Stimulated activated CD8-positive, alpha-beta memory T cell treated with anti-CD3 and anti-CD28 coated beads, Interleukin-15, amount 100 ng/mL, for 1 hour (primary cell): ENCODE measurements around the gene GALNT14.
"Not testable (repeated sequence)": the region's sequence is repeated elsewhere in the genome, so short reads cannot be mapped to it uniquely, and the experiment has no call there.

Experiments used
- DNase-seq: peaks from one replicate; pipeline ENCODE4 v3.0.0-alpha.2; 2020; ENCODE audit warnings: low read depth

The GALNT14 gene

DNA sequence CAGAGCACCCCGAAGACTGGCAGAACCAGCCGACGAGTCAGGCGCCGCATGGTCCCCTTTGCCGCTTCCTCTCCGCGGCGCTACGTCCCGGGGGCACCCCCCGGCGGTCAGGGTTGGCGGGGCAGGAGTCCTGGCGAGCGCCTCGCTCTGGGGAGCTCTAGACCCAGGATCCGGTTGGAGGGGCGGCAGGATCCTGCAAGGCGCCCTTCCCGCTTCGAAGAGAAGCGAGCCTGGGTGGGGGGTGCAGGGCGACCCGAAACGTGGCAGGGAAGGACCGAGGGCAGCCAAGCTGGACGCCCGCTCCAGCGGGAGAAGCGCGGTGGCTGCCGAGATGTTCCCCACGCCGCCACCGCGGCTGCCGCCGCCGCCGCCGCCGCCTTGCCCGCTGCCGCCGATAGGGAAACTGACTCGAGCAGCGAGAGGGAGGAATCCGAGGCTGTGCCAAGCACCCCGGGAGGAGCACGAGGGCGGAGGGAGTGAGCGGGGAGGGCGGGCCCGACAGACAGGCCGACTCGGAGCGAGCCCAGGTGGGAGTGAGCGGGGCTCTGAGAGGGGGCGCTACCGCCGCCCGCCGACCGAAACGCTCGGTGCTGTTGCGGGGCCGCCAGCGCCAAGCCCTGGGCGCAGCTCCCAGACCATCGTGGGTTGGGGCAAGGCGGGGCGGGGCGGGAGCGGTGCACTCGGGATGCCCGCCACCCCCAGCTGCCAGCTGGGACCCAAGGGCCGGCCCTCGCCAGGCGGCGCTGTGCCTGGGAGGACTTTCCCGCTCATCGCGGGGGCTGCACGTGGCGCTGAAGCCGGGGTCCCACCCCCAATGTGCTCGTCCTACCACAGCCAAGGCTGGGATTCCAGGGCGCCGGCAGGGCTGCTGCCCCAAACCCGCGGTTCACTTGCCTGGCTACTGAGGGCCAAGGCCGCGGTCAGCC, at the start of gene GALNT14:
GALNT14 (minus strand) TSS at position 404 of the 926 bp plus-strand sequence; CDS start at position 50, 354 bp downstream.
- DNase-seq = no peak

DNA sequence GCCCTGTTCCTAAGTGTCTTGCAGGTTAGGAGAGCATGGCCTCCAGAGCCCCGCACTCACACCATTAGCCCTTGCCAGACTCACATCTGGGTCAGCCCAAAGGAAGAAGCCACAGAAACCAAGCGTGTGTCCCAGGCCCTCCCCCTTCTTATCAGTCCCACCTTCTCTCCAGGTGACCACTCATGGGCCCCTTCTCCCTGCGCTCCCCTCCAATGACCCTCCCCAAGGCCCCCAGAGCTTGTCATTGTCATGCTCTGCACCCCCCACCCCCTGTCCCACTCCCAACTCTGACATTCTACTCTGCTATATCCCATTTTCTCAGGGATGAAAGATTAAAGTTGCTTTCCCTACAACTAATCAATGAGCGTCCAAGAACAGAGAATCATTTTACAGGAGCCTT, 48.9 kb upstream of the GALNT14 start:
- no peak for DNase-seq

DNA sequence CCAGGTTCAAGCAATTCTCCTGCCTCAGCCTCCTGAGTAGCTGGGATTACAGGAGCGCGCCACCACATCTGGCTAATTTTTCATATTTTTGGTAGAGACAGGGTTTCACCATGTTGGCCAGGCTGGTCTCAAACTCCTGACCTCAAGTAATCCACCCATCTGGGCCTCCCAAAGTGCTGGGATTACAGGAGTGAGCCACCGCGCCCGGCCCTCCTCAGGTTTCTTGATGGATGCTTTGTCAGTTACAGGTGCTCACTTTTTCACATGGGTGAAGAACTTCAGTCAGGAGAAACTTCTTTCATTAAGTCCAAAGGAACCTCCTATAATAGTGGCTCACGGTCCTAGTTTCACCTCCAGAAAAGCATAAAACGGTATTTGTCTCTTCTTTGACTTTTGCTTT, 45.7 kb upstream of the GALNT14 start:
- DNase-seq = not testable (repeated sequence)

DNA sequence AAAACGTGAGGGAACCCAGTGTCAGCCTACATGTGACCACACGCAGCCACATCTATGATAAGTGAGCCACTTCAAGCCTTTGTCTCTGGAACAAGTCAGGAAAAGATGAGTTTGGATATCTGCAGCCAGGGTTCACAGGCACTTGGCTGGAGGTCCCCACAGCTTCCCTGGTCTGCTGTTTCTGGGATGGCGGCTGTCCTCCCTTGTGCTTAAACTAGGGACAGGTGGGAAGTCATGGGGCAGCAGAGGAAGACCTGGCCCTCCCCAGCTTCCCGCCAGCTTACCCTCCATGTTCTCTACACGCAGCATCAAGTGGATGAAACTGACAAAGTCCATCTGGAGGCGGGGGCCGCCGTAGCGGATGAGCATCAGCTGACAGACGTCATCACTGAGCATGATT, 38.5 kb upstream of the GALNT14 start:
- no peak for DNase-seq

GRCh38 chr2:31171142-31171541, 32.9 kb upstream of the GALNT14 start:
- no peak for DNase-seq

DNA sequence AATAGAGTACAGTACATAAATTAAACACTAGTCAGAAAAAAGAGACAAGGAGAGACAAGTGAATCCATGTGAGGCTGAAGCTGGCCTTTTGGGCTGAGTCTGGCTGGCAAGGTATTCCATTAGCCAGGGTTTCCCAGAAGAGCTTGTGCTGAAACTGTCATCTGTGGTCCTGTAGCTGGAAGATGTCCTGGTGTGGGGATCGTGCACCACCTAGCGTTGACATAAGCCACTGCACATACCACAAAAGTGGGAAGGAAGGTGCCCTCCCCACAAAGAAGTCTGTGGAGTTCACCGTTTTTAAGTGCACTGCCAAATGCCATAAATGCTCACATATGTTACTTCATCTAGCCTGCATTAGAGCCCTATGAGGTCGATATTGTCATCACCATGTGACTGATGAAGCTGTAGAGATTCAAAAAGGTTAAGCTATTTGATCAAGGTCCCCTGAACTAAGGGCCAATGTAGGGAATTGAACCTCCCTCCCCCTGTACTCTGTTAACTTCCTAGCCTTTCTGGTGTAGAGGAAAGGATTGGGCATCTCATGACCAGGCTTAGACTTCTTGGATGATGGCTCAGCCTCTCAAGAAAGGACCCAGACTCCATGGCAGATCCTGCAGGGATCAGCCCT, 31.9 kb upstream of the GALNT14 start:
- DNase-seq = peak; percentile 11

DNA sequence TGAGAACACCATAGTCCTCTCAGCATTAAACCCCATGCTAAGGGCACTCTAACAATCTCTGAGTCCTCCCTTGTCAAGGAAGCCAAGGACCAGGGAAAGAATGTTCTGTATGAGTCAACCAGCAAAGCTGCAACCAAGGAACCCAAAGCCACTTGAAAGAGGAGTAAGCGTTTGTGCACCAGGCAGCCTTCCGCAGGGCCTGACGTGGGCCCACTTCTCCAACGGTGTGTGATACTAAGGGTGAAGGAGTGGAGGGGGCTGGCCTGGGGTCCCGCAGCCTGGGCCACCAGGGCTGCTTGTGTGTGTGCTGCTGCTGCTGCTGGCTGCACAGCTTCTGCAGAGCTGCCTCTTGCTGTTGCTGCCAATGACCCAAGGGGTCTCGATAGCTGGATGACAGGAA, 30.1 kb upstream of the GALNT14 start:
- no peak for DNase-seq

- no peak for DNase-seq
Observed at GRCh38 chr2:31166925-31167324, 28.7 kb upstream of the GALNT14 start.

GRCh38 chr2:31163011-31163539, 24.8 kb upstream of the GALNT14 start:
- no peak for DNase-seq

DNA sequence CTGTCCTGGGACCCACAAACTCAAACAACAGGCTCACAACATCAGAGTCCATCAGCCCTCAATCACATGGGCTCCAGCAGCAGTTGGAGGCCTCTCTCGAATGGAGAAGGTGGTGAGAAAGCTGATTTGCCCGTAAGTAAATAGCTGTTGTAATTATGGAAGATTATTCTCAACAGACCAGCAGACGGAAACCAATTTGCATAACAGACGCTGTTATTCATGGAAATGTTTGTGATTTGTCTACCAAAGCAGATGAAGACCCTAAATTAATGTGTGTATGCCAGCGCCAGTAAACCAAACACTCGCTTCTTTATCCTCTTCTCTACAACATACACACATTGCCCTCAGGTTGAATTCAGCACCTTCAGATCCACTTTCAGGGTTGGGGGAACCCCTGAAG, 23.4 kb upstream of the GALNT14 start:
- no peak for DNase-seq

GRCh38 chr2:31151501-31151900, 13.3 kb upstream of the GALNT14 start:
- DNase-seq = no peak

DNA sequence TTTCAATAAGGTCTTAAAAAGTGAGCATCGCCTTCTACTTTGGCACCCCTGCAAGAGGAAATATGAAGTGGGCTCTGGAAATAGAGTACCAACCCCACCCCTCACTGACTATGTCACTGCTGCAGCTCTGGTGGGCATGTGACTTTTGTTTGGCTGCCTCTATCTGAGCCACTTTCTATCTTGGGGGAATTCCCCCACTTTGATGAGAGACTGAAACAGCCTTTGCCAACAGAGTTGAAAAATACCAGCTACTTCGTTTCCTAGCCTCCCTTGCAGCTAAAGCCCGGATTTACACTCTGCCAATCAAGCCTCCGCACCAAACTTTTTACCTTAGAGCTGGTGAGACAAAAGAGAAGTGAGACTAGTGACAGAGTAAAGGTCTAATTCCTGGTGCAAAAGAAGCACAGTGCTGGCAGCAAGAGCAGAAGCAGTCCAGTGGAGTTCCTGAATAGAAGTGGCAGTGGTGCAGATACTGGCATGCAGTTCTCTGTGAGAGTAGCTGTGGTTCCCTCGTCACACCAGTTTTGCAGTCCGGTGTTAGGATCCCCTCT, 12.0 kb upstream of the GALNT14 start:
- no peak for DNase-seq

DNA sequence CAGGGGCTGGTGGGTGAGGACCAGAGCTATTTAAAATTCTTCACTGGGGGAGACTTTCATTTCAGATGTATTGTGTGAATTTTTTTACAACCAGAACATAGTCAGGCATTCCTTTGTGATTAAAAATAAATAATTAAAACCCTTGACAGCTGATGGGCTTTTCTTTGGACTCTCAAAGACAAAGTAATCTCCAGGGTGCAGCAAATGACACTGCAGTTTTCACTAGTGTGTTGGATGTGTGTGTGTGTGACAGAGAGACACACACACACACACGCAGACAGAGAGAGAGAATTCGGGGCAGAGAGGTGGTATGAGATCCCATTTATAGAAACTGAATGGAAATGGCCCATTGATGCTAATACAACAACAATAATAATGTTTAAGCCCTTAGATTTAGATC, 10.3 kb upstream of the GALNT14 start:
- no peak for DNase-seq

GRCh38 chr2:31147645-31148044, 9.4 kb upstream of the GALNT14 start:
- no peak for DNase-seq

- no peak for DNase-seq
Observed at GRCh38 chr2:31142110-31142509, 3.9 kb upstream of the GALNT14 start.

DNA sequence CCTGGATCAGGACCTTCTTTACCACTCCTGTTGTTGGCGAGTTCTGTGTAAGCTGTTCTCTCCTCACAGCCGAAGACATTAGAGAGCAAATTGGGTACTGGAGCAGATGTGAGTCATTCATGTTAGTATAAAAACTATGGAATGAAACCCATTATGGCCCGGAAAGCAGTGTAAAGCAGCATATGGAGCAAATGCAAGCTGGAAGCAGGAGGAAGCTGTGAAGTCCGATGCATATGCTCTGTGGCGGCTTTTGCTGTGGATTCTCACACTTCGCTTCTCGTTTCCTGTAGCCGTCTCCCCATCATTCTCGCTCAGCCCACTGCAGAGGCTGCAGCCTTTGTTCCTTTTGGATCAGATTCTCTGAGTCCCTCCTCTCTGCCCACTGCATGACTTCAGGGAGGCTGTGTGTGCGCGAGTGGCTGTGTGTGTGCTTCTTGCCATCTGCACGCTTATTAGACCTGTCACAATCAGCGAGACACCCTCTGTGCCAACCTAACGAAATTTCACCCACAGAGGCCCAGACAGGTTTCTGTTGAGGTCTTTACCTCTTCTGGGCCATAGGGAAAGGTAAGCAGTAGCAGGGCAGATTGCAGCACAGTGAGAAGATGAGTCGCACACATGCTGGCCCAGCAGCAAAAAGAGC, 3.3 kb upstream of the GALNT14 start:
- no peak for DNase-seq

DNA sequence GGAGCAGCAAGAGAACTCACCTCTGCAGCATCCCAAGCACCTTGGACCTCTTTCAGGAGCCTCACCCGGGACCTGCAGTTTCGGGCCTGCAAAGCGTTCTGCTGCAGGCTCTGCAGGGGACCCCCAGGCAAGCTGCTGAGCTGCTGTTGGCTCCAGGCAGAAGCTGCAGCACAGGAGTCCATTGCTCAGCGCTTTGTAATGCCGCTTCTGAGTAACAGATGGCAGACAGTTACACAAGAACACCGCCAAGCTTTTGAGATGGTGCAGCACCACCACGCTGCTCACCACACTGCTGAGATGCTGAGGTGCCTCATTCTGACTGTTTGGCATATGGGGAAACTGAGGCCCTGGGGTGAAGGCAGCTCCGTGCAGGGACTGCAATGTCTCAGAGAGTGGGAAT, 1.9 kb upstream of the GALNT14 start:
- DNase-seq = no peak

GRCh38 chr2:31139671-31140070, 1.4 kb upstream of the GALNT14 start:
- no peak for DNase-seq

GRCh38 chr2:31137211-31138036, 816 bp downstream of the GALNT14 start:
- no peak for DNase-seq

DNA sequence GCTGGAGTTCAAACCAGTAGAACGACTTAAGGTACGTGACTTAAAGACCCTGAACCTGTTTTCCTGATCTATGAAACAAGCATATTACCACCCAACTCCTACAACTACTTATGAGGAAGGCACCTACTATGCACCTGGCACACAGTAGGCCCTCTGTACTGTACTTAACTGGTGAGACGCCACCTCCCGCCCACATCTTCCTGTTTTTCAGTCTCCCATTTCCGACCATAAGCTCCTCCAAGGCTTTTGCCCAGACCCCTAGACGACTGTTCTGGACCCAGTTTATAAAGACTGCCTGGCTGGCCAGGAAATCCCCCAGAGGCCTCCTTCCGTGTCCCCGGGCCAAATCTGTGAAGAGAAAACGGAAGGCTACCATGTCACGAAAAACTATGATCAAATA, 1.5 kb downstream of the GALNT14 start:
- no peak for DNase-seq

GRCh38 chr2:31136000-31136399, 2.2 kb downstream of the GALNT14 start:
- no peak for DNase-seq

DNA sequence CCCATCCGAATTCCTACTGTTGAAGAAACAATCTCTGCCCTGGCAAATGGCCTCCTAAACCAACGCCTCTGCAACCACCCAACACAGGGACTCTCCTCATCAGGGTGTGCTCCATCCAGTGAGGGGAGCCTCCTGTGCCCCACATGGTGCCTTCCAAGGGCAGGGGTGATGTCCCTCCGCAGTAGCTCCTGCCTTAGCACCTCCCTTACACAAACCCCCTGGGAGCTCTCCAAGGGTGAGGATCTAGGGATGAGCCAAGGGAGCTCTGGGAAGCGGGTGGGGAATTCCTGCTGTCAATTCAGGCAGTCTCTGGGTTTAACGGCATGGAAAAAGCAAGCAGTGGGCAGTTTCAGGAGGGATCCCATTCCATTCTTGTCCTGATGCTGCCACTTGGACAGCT, 3.8 kb downstream of the GALNT14 start:
- DNase-seq = no peak
